ENCODE data around the gene USHBP1.

GRCh38 chr19:17209126-17210036, 55.2 kb downstream of the USHBP1 start:
- TF ChIP-seq CTCF (IDR thresholded peaks at IDR 0.05), result no peak
- TF ChIP-seq POLR2A (IDR thresholded peaks at IDR 0.05), result no peak

Data from lower leg skin (tissue), 3 donors.